ENCODE results near the gene FBXW9. TPM values are rescaled to one million over a fixed set of nuclear protein-coding genes. Genes with fewer than 3 reads are reported as not detected.

The FBXW9 gene
- total RNA-seq, 4 donors from 2014 or later = 9.6 to 13.4 (median 11.9) TPM

DNA sequence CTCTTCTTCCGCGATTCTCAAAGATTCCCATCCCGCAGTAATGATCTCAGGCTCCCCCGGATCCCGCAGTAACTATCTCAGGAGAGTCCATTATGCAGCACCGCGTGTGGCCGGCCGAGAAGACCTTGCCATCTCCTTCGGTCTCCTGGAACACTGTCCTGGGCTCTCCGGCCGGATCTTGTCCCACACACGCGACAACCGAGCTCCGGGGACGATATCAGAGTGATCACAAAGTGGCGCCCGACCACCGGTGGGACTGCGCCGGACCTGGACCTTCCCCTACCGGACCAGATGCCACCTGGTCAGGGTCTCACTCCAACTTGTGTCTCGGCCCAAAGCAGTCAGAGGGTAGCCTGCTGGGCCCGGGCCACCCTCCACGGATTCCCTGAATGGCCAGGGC, 53.9 kb downstream of the FBXW9 start:
- Histone ChIP-seq H3K27ac (no peak overlapping the region), H3K27me3 (no peaks in the 10 kb centered on the region), H3K36me3 (no peaks in the 10 kb centered on the region), H3K4me3 (no peak overlapping the region), H3K4me1 (peaks cover 11 to 16% (median 13%) of the 10 kb centered on the region in 3 donors), H3K9me3 (no peaks in the 10 kb centered on the region)
- intact Hi-C loops (cut with DNase I) = no loop called here
- 92 to 95% methylated on average over 12 to 17 of the region's 26 CpGs for WGBS, 2 donors
- DNase-seq = no peak
- TF ChIP-seq, protein P1, sequence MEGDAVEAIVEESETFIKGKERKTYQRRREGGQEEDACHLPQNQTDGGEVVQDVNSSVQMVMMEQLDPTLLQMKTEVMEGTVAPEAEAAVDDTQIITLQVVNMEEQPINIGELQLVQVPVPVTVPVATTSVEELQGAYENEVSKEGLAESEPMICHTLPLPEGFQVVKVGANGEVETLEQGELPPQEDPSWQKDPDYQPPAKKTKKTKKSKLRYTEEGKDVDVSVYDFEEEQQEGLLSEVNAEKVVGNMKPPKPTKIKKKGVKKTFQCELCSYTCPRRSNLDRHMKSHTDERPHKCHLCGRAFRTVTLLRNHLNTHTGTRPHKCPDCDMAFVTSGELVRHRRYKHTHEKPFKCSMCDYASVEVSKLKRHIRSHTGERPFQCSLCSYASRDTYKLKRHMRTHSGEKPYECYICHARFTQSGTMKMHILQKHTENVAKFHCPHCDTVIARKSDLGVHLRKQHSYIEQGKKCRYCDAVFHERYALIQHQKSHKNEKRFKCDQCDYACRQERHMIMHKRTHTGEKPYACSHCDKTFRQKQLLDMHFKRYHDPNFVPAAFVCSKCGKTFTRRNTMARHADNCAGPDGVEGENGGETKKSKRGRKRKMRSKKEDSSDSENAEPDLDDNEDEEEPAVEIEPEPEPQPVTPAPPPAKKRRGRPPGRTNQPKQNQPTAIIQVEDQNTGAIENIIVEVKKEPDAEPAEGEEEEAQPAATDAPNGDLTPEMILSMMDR (IDR thresholded peaks at IDR 0.05) = no peak

DNA sequence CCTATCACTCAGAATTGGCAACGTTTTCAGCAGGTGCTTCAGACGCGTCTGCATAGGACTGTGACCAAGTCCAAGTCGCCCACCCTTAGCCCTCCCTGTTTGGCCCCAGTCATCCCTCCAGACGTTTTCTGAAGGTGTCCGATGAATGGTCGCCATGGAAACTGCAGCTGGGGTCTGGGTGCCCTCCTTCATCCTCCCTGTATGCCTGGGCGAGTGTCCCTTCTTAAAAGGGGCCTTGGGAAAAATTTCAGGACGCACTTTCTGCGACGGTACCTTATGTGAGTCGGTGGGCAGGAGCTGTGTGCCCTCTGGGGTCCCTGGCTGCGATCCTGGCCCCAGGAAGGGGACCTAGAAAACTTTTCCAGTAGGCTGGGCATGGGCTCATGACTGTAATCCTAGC, 55.0 kb downstream of the FBXW9 start:
- TF ChIP-seq, protein P1 (IDR thresholded peaks at IDR 0.05) = no peak
- no peak for TF ChIP-seq POLR2A (IDR thresholded peaks at IDR 0.05)
- no peaks in the 10 kb centered on the region for H3K9me3 ChIP-seq
- no peak overlapping the region for H3K4me3 ChIP-seq
- WGBS, 2 donors = 55 to 69% methylated on average over 7 to 11 of the region's 13 CpGs
- H3K27ac ChIP-seq = no peak overlapping the region
- intact Hi-C loops (cut with DNase I) = no loop called here
- no peak for DNase-seq
- no peaks in the 10 kb centered on the region for H3K27me3 ChIP-seq
- H3K4me1 ChIP-seq = peaks cover 9 to 13% (median 10%) of the 10 kb centered on the region in 3 donors
- H3K36me3 ChIP-seq = no peaks in the 10 kb centered on the region

DNA sequence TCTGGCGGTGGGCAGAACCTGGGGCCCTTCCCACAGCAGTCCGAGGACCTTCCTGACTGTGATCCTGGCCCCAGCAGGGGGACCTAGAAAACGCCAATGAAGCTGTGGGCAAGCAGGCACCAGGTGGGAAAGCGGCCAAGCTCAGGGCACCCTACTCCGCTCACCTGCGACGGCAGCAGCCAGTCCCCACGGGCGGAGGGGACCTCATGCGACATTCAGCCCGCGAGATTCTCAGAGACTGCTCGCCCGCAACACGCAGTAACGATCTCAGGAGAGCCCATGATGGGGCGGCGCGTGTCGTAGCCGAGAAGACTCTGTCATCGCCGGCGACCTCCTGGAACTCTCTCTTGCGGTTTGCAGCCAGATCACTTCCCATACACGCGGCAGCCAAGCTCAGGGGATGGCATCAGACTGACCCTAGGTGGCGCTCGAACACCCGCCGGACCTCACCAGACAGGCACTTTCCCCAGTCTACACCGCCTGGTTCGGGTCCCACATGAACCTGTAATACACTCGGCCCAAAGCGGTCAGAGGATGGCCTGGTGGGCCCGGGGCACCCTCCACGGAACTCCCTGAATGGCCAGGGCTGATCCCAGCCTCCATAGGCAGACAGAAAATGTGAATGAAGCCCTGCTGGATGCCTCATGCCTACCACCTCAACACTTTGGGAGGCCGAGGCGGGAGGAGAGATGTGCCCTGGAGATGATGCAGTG, 56.4 kb downstream of the FBXW9 start:
- Histone ChIP-seq H3K4me1 (peaks cover 9 to 13% (median 10%) of the 10 kb centered on the region in 3 donors), H3K27me3 (no peaks in the 10 kb centered on the region), H3K4me3 (peak overlapping the region in 3 of 4 donors; percentile 27 to 62 (median 30)), H3K9me3 (no peaks in the 10 kb centered on the region), H3K27ac (peak overlapping the region in 1 of 4 donors; percentile 14), H3K36me3 (no peaks in the 10 kb centered on the region)
- intact Hi-C loops (cut with DNase I) = no loop called here
- peak; percentile 27 for DNase-seq
- 4 to 36% methylated on average over 4 to 14 of the region's 39 CpGs for WGBS, 2 donors
- no peak for TF ChIP-seq POLR2A (IDR thresholded peaks at IDR 0.05)
- TF ChIP-seq, protein P1 (IDR thresholded peaks at IDR 0.05) = peak; percentile 50 to 73 (median 64)

Small RNAs within 50 kb of the gene (small RNA-seq; reads per million reads assigned to genes)
- 139 to 1,926 (median 673) reads per million in 4 donors for gene SNORD41

Other genes with a start within 250 kb of the FBXW9 start
- gene ZNF709, start 211.8 kb downstream of the FBXW9 start, total RNA-seq = 1 to 10 TPM in 2 of 4 donors, under 1 TPM in 2; 0.15 to 2.5 (median 1.6) TPM
- gene ZNF564, start 145.1 kb downstream of the FBXW9 start, total RNA-seq = 1 to 10 TPM; 1.6 to 9.3 (median 4.8) TPM
- gene ZNF490, start 85.8 kb downstream of the FBXW9 start, total RNA-seq = 1 to 10 TPM; 2.5 to 6.7 (median 4.2) TPM
- gene ZNF791, start 85.7 kb downstream of the FBXW9 start, total RNA-seq = 10 to 100 TPM in 3 of 4 donors, 1 to 10 TPM in 1; 8.6 to 19.5 (median 13.0) TPM
- 10 to 100 TPM; 25.5 to 55.5 (median 39.4) TPM for gene MAN2B1, start 29.9 kb downstream of the FBXW9 start, total RNA-seq
- 10 to 100 TPM in 1 of 4 donors, 1 to 10 TPM in 3; 4.0 to 16.7 (median 5.8) TPM for gene WDR83, start 29.8 kb downstream of the FBXW9 start, total RNA-seq
- 10 to 100 TPM; 45.3 to 93.5 (median 51.5) TPM for gene DHPS, start 14.8 kb downstream of the FBXW9 start, total RNA-seq
- not detected for gene GNG14, start 8.6 kb downstream of the FBXW9 start, total RNA-seq
- gene TNPO2, start 27.3 kb upstream of the FBXW9 start, total RNA-seq = 10 to 100 TPM; 25.5 to 57.8 (median 43.5) TPM
- gene TRIR, start 38.1 kb upstream of the FBXW9 start, total RNA-seq = 100 to 1,000 TPM; 258 to 302 (median 280) TPM
- gene GET3, start 40.9 kb upstream of the FBXW9 start, total RNA-seq = 10 to 100 TPM; 36.8 to 69.9 (median 51.2) TPM
- 1 to 10 TPM in 1 of 4 donors, under 1 TPM in 1, not detected in 2; 0.27 to 1.3 TPM for gene BEST2, start 55.2 kb upstream of the FBXW9 start, total RNA-seq
- 10 to 100 TPM; 41.4 to 76.5 (median 61.6) TPM for gene HOOK2, start 78.9 kb upstream of the FBXW9 start, total RNA-seq
- gene JUNB, start 94.9 kb upstream of the FBXW9 start, total RNA-seq = 100 to 1,000 TPM; 260 to 945 (median 388) TPM
- 100 to 1,000 TPM; 211 to 436 (median 345) TPM for gene PRDX2, start 105.2 kb upstream of the FBXW9 start, total RNA-seq
- gene THSD8, start 105.4 kb upstream of the FBXW9 start, total RNA-seq = not detected
- 10 to 100 TPM in 3 of 4 donors, 1 to 10 TPM in 1; 7.1 to 19.2 (median 14.9) TPM for gene RNASEH2A, start 110.0 kb upstream of the FBXW9 start, total RNA-seq
- gene RTBDN, start 137.9 kb upstream of the FBXW9 start, total RNA-seq = not detected
- under 1 TPM in 1 of 4 donors, not detected in 3; 0.42 TPM for gene MAST1, start 141.9 kb upstream of the FBXW9 start, total RNA-seq
- gene DNASE2, start 184.8 kb upstream of the FBXW9 start, total RNA-seq = 10 to 100 TPM; 12.3 to 27.9 (median 20.4) TPM
- gene KLF1, start 190.6 kb upstream of the FBXW9 start, total RNA-seq = not detected
- gene GCDH, start 194.5 kb upstream of the FBXW9 start, total RNA-seq = 10 to 100 TPM; 20.9 to 44.1 (median 34.9) TPM
- gene SYCE2, start 222.7 kb upstream of the FBXW9 start, total RNA-seq = 1 to 10 TPM in 1 of 4 donors, not detected in 3; 2.2 TPM
- gene FARSA, start 237.1 kb upstream of the FBXW9 start, total RNA-seq = 10 to 100 TPM; 47.7 to 53.8 (median 51.0) TPM
- gene CALR, start 242.0 kb upstream of the FBXW9 start, total RNA-seq = 100 to 1,000 TPM; 262 to 577 (median 513) TPM
- gene RAD23A, start 249.2 kb upstream of the FBXW9 start, total RNA-seq = 10 to 100 TPM; 67.7 to 87.4 (median 82.4) TPM